Adrenal gland (tissue), 12 donors: ENCODE data around the gene GLRX. TPM values are rescaled to one million over a fixed set of nuclear protein-coding genes. Genes with fewer than 3 reads are reported as not detected.

Source experiments
- DNase-seq, 7 donors: peaks; one replicate each; pipeline ENCODE4 v3.0.0-alpha.2; 2019 to 2020
- H3K27ac ChIP-seq, 5 donors: fragments of 200-600 bp; sonication (generic) in 4 of 5; 1 replicate in 3 of 5; 2 replicates in 2 of 5; pipeline versions ENCODE4 v1.5.1 to v1.8.0; 2016 to 2020; ENCODE audit warnings: mild to moderate bottlenecking in 1 of 5
- H3K27me3 ChIP-seq: fragments of 200-600 bp; 2 replicates; pipeline ENCODE4 v1.8.0; 2021
- H3K36me3 ChIP-seq, 2 donors: fragments of 200-600 bp; replicated peaks in 1 of 2; 1 replicate in 1 of 2; 2 replicates in 1 of 2; pipeline versions ENCODE4 v1.5.1 to v1.8.0; 2018 to 2022
- H3K4me1 ChIP-seq, 2 donors: fragments of 200-600 bp; replicated peaks in 1 of 2; 1 replicate in 1 of 2; 2 replicates in 1 of 2; pipeline versions ENCODE4 v1.5.1 to v1.8.0; 2018 to 2021
- H3K4me3 ChIP-seq, 4 donors: fragments of 200-600 bp; sonication (generic) in 3 of 4; one replicate each; pipeline ENCODE4 v1.5.1; 2016 to 2018
- H3K9me3 ChIP-seq, 3 donors: fragments of 200-600 bp; sonication (generic) in 1 of 3; replicated peaks in 1 of 3; 1 replicate in 2 of 3; 2 replicates in 1 of 3; pipeline versions ENCODE4 v1.5.1 to v1.8.0; 2016 to 2021
- CTCF ChIP-seq, 6 experiments: fragments of 450-650 bp in 4 of 6; fragments of 200-600 bp in 2 of 6; sonication (generic) in 1 of 6; IDR thresholded peaks; 1 replicate in 5 of 6; 2 replicates in 1 of 6; pipeline versions ENCODE4 v1.5.1 to v1.8.0; 2016 to 2021; ENCODE audit warnings: antibody characterized with exemption in 6 of 6, mild to moderate bottlenecking in 2 of 6, moderate library complexity in 1 of 6
- POLR2A ChIP-seq, 2 donors: fragments of 450-650 bp; IDR thresholded peaks; one replicate each; pipeline ENCODE4 v1.6.1; 2017; ENCODE audit warnings: antibody characterized with exemption in 2 of 2, mild to moderate bottlenecking in 2 of 2, moderate library complexity in 1 of 2
- WGBS, 4 donors: extraction: QIAGEN DNeasy Blood & Tissue Kit in 2 of 4; methylation state at CpG; one replicate each; pipeline versions ENCODE4 v1.1.5 to v1.1.7; 2013 to 2017; 5-methylcytosine and 5-hydroxymethylcytosine counted together
- intact Hi-C, 2 donors: fragments of 100-400 bp; cut with DNase I; formaldehyde crosslinking; loops; one replicate each; pipeline versions ENCODE4 v1.14.1 to v1.15.0; 2022 to 2023
- polyA plus RNA-seq, 3 donors: library from polyadenylated mRNA; stranded (reverse); fragments of 200-250 nt in 2 of 3; fragments of 350-450 nt in 1 of 3; fragmentation: Illumina TruSeq in 1 of 3; extraction: RNeasy Lipid Tissue Mini Kit (QIAGEN cat#74804) in 1 of 3; gene quantifications; one replicate each; pipeline ENCODE4 v1.2.3, GENCODE V29; 2013 to 2014
- total RNA-seq, 9 donors: library from RNA; depleted of rRNA in 4 of 9; stranded (reverse); fragments of >200 nt in 4 of 9; fragments of 120-200 nt in 1 of 9; fragmentation: NEBNext Ultra II Directional in 1 of 9; extraction: Animal tissue kit (Norgen Biotek cat#: 25700) in 1 of 9; gene quantifications; one replicate each; pipeline versions ENCODE4 v1.1.0 to v1.2.4, GENCODE V29; 2013 to 2023
- donor health status: healthy with polysubstance abuse.
- donor health status: Bipolar disorder and iron deficiency.
- donor health status: DM: yes; HTN: yes; CAD: no.
- donor health status: DM: no; HTN: no; CAD: no.
- donor health status: DM: no; HTN: no; CAD: no.
- donor health status: DM: yes; HTN: yes; CAD: no.

GLRX gene
- total and polyA plus RNA-seq, 12 donors, result 55.7 to 279 (median 116) TPM

- peaks cover 5 to 14% of the 10 kb centered on the region in 2 donors for H3K4me1 ChIP-seq
- H3K9me3 ChIP-seq, result no peaks in the 10 kb centered on the region
- DNase-seq, result no peak
- no peaks in the 10 kb centered on the region for H3K27me3 ChIP-seq
- WGBS, 4 donors, result 92 to 97% (median 94%) methylated on average over 9 of the region's 9 CpGs
- TF ChIP-seq POLR2A (IDR thresholded peaks at IDR 0.05) (no peak), CTCF (IDR thresholded peaks at IDR 0.05) (no peak)
- no peak overlapping the region for H3K4me3 ChIP-seq
- H3K36me3 ChIP-seq, result peaks cover 0 to 17% of the 10 kb centered on the region in 2 donors
- H3K27ac ChIP-seq, result peak overlapping the region in 1 of 5 donors; percentile 26
- intact Hi-C loops, result loop anchor here in 1 of 2 donors (5.0 kb wide), 1 partner anchor 58 kb away; no protein-coding TSS in a partner anchor
Measured at GRCh38 chr5:95784514-95785302, 37.8 kb downstream of the GLRX start.

GRCh38 chr5:95783661-95784060 lies 38.9 kb downstream of the GLRX start:
- Histone ChIP-seq H3K27ac (no peak overlapping the region), H3K36me3 (peaks cover 0 to 12% of the 10 kb centered on the region in 2 donors), H3K9me3 (no peaks in the 10 kb centered on the region), H3K27me3 (no peaks in the 10 kb centered on the region), H3K4me3 (no peak overlapping the region), H3K4me1 (peaks cover 12 to 24% of the 10 kb centered on the region in 2 donors)
- WGBS, 4 donors, result 68 to 77% (median 73%) methylated on average over 3 of the region's 3 CpGs
- TF ChIP-seq POLR2A (IDR thresholded peaks at IDR 0.05), result no peak
- TF ChIP-seq CTCF (IDR thresholded peaks at IDR 0.05), result no peak
- DNase-seq, result peak in 1 of 7 donors; percentile 77
- intact Hi-C loops, result loop anchor here in 1 of 2 donors (5.0 kb wide), 1 partner anchor 59 kb away; no protein-coding TSS in a partner anchor

DNA sequence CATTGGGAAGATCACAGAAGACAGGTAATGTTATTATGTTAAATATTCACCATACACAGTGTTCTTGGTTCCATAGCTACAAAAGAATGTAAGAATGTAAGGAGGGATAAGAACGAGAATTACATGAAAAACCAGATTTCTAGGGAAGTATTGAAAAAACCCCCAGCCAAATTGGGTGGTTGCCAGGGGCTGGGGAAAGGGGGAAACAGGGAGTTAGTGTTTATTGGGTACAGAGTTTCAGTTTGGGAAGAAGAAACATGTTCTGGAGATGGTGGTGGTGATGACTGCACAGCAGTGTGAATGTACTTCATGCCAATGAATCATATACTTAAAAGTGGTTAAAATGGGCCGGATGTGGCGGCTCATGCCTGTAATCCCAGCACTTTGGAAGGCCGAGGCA lies 40.3 kb downstream of the GLRX start:
- Histone ChIP-seq H3K9me3 (no peaks in the 10 kb centered on the region), H3K4me1 (peaks cover 12 to 29% of the 10 kb centered on the region in 2 donors), H3K27me3 (no peaks in the 10 kb centered on the region), H3K4me3 (no peak overlapping the region), H3K36me3 (no peaks in the 10 kb centered on the region), H3K27ac (no peak overlapping the region)
- intact Hi-C loops, result loop anchor here in 1 of 2 donors (5.0 kb wide), 1 partner anchor 60 kb away; no protein-coding TSS in a partner anchor
- no peak for DNase-seq
- no peak for TF ChIP-seq CTCF (IDR thresholded peaks at IDR 0.05)
- no peak for TF ChIP-seq POLR2A (IDR thresholded peaks at IDR 0.05)
- 82 to 95% (median 86%) methylated on average over 4 of the region's 4 CpGs for WGBS, 4 donors

DNA sequence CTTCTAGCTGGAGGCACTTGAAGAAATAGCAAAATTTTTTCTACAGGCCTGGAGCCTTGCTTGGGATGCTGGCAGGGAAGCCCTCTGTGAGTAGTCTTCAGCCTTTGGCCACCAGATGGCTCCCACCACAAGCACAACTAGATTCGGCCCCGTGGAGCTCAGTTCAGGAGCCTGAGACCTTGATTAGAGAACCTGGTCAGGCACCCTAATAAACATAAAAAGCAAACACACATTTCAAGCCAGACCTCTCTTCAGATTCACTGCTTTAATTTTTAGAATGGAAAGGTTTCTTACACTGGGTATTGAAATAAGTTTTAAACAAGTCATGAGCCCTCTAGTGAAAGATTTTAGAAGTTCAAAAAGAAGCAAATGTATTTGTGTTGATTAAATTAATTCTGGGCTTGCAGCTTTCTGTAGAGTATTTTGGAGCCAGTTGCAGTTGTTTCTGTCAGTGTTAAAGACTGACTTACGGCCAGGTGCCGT lies 41.4 kb downstream of the GLRX start:
- DNase-seq, result peak; percentile 75 to 94 (median 88)
- H3K36me3 ChIP-seq, result no peaks in the 10 kb centered on the region
- no peaks in the 10 kb centered on the region for H3K9me3 ChIP-seq
- peak overlapping the region in 4 of 5 donors; percentile 16 to 72 (median 42) for H3K27ac ChIP-seq
- no peaks in the 10 kb centered on the region for H3K27me3 ChIP-seq
- no peak for TF ChIP-seq POLR2A (IDR thresholded peaks at IDR 0.05)
- TF ChIP-seq CTCF (IDR thresholded peaks at IDR 0.05), result peak; percentile 70 to 97 (median 90)
- 23 to 39% (median 24%) methylated on average over 4 of the region's 4 CpGs for WGBS, 4 donors
- intact Hi-C loops, result loop anchor here (2.0 to 5.0 kb wide), 2 partner anchors 61 to 64 kb away; no protein-coding TSS in a partner anchor
- H3K4me3 ChIP-seq, result no peak overlapping the region
- H3K4me1 ChIP-seq, result peaks cover 12 to 35% of the 10 kb centered on the region in 2 donors
